Measurements from ENCODE around the gene NTN1. TPM values are rescaled to one million over a fixed set of nuclear protein-coding genes. Genes with fewer than 3 reads are reported as not detected.

The NTN1 gene
- total RNA-seq, 1 experiment from 2014 or later = 4.2 TPM

- TF ChIP-seq POLR2AphosphoS5 (IDR thresholded peaks at IDR 0.05; ENCODE audit: low read depth, low read length) (no peak), POLR2A (IDR thresholded peaks at IDR 0.05; ENCODE audit: borderline replicate concordance, extremely low read depth, insufficient read depth, insufficient read length) (no peak), ATF3 (IDR thresholded peaks at IDR 0.05) (no peak), TCF7L2 (IDR thresholded peaks at IDR 0.05; ENCODE audit: borderline replicate concordance, extremely low read depth, insufficient read depth, insufficient read length) (no peak), CEBPB (IDR thresholded peaks at IDR 0.05; ENCODE audit: low read depth) (no peak)
Measured at GRCh38 chr17:9279893-9280292, 258.6 kb downstream of the NTN1 start (continued).

GRCh38 chr17:9283909-9284308, 262.6 kb downstream of the NTN1 start:
- no TSS peak for BruUV-seq (replicated peaks)
- H3K79me2 ChIP-seq (ENCODE audit: insufficient read depth, low read length) = no peaks in the 10 kb centered on the region
- H3K9me2 ChIP-seq (ENCODE audit: insufficient read depth) = no peaks in the 10 kb centered on the region
- POLR2A ChIA-PET = no interaction called here
- H3K36me3 ChIP-seq (ENCODE audit: control insufficient read depth in 1 of 2, insufficient read depth in 2 of 2, low read length in 2 of 2) = no peaks in the 10 kb centered on the region
- H3K9ac ChIP-seq (ENCODE audit: low read length) = no peak overlapping the region
- H2AFZ ChIP-seq (ENCODE audit: low read depth, low read length, poor library complexity, severe bottlenecking) = no peak overlapping the region
- intact Hi-C loops (cut with micrococcal nuclease) = no loop called here
- TF ChIP-seq SRF (IDR thresholded peaks at IDR 0.05; ENCODE audit: low read depth) (no peak), POLR2A (IDR thresholded peaks at IDR 0.05; ENCODE audit: borderline replicate concordance, extremely low read depth, insufficient read depth, insufficient read length) (no peak), ZNF274 (IDR thresholded peaks at IDR 0.05; ENCODE audit: low read depth, low read length) (no peak), YY1 (IDR thresholded peaks at IDR 0.05; ENCODE audit: extremely low read depth, insufficient replicate concordance, low read depth, low read length) (no peak), POLR2AphosphoS5 (IDR thresholded peaks at IDR 0.05; ENCODE audit: low read depth, low read length) (no peak), EGR1 (IDR thresholded peaks at IDR 0.05; ENCODE audit: low read depth) (no peak), RAD21 (IDR thresholded peaks at IDR 0.05; ENCODE audit: low read depth) (no peak), SP1 (IDR thresholded peaks at IDR 0.05; ENCODE audit: low read depth) (no peak), JUND (IDR thresholded peaks at IDR 0.05) (no peak), CEBPB (IDR thresholded peaks at IDR 0.05; ENCODE audit: low read depth) (no peak), ZFX (IDR thresholded peaks at IDR 0.05) (no peak), FOSL1 (IDR thresholded peaks at IDR 0.05; ENCODE audit: low read depth) (no peak), CTCF (IDR thresholded peaks at IDR 0.05 in 2 of 3, conservative IDR thresholded peaks at IDR 0.05 in 1 of 3; ENCODE audit: borderline replicate concordance in 1 of 3, insufficient read depth in 1 of 3, low read depth in 2 of 3, low read length in 2 of 3) (no peak), CBX3 (IDR thresholded peaks at IDR 0.05; ENCODE audit: low read depth) (no peak), TCF7L2 (IDR thresholded peaks at IDR 0.05; ENCODE audit: borderline replicate concordance, extremely low read depth, insufficient read depth, insufficient read length) (no peak)
- no peaks in the 10 kb centered on the region for H3K9me3 ChIP-seq (ENCODE audit: control insufficient read depth in 1 of 2, insufficient read depth in 1 of 2, low read depth in 1 of 2, low read length in 2 of 2)
- H4K20me1 ChIP-seq (ENCODE audit: insufficient read depth) = no peaks in the 10 kb centered on the region
- ATAC-seq = no peak
- no peak for DNase-seq (ENCODE audit: low read depth, low spot score)
- H3K4me3 ChIP-seq (replicated peaks in 1 of 2; ENCODE audit: low read depth in 1 of 2, low read length in 2 of 2) = no peak overlapping the region
- H3K27me3 ChIP-seq (ENCODE audit: insufficient read depth, low read length) = no peaks in the 10 kb centered on the region
- RAD21 ChIA-PET (ENCODE audit: low non-redundant PET in 1 of 2, low total read pairs in 2 of 2, uncharacterized antibody in 2 of 2, unreplicated experiment in 2 of 2) = no interaction called here
- H3K27ac ChIP-seq (ENCODE audit: low read depth, low read length) = no peak overlapping the region
- no peaks in the 10 kb centered on the region for H3K4me1 ChIP-seq (ENCODE audit: control insufficient read depth in 1 of 2, insufficient read depth in 2 of 2, low read length in 2 of 2)
- CTCF ChIA-PET = interaction anchor here (2.4 kb wide), 1 partner anchor 8 kb away, joined by 8 read pairs; no protein-coding TSS in a partner anchor
- H3K4me2 ChIP-seq (ENCODE audit: low read length) = no peak overlapping the region

Measured in HCT116 (cell line).